ENCODE measurements around the gene VWA8. TPM values are rescaled to one million over a fixed set of nuclear protein-coding genes. Genes with fewer than 3 reads are reported as not detected.

VWA8 gene
- total and polyA plus RNA-seq, 2 of the 13 experiments (the other 11 are each of a cell fraction or from before 2014, with no cell fraction given): 9.1 to 17.3 TPM

DNA sequence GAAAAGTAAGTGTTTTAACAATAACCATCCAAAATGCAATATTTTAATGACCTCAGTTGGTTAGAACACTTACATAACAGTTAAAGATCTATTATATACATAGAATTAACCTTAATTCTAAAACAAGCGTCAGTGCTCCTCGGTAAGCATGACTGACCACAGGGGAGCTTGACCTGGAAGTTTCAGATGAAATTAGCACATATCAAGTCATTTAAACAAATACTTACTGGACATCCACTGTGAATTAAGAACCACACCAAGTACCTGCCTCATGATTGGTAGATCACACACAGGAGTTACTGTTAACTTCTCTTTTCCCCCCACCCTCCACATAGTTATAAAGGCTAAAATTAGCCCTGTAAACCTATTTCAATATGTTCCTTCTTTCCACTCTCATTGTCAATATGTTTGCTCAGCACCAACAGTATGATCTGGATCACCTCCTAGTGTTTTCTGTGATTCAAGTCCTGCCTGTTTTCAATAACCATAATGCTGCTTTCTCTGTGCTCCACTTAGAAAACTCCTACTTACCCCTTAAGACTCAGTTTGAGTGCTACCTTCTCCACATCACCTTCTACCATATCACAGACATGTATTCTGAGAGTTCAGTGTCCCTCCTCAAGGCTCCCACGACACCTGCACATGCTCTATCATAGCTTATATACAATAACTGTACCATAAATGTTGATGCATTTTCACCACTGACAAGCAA, 209.0 kb downstream of the VWA8 start:
- 70% methylated on average over 3 of the region's 3 CpGs for WGBS (ENCODE audit: low lambda C conversion rate)
- H3K27me3 ChIP-seq (ENCODE audit: control insufficient read depth in 1 of 2, insufficient read depth in 2 of 2, low read length in 2 of 2): no peaks in the 10 kb centered on the region
- no peak overlapping the region for H3K27ac ChIP-seq (ENCODE audit: extremely low read length, insufficient read depth, low read length)
- no peaks in the 10 kb centered on the region for H3K4me1 ChIP-seq (ENCODE audit: insufficient read depth, low read length)
- TF ChIP-seq ZBTB46 (CRISPR knock-in tag; IDR thresholded peaks at IDR 0.05; ENCODE audit: borderline replicate concordance): no peak
- TF ChIP-seq PCBP1 (IDR thresholded peaks at IDR 0.05; ENCODE audit: borderline replicate concordance, low read depth, low read length): no peak
- TF ChIP-seq NR2C2 (CRISPR knock-in tag; IDR thresholded peaks at IDR 0.05; ENCODE audit: borderline replicate concordance): no peak
- TF ChIP-seq, protein P1, sequence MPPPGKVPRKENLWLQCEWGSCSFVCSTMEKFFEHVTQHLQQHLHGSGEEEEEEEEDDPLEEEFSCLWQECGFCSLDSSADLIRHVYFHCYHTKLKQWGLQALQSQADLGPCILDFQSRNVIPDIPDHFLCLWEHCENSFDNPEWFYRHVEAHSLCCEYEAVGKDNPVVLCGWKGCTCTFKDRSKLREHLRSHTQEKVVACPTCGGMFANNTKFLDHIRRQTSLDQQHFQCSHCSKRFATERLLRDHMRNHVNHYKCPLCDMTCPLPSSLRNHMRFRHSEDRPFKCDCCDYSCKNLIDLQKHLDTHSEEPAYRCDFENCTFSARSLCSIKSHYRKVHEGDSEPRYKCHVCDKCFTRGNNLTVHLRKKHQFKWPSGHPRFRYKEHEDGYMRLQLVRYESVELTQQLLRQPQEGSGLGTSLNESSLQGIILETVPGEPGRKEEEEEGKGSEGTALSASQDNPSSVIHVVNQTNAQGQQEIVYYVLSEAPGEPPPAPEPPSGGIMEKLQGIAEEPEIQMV (CRISPR knock-in tag; IDR thresholded peaks at IDR 0.05; ENCODE audit: low read depth): no peak
- TF ChIP-seq KMT2B (CRISPR knock-in tag; IDR thresholded peaks at IDR 0.05): no peak
- TF ChIP-seq HHEX (CRISPR knock-in tag; IDR thresholded peaks at IDR 0.05): no peak
- TF ChIP-seq IKZF1 (IDR thresholded peaks at IDR 0.05): no peak
- H3K9me3 ChIP-seq (ENCODE audit: low read length): no peaks in the 10 kb centered on the region
- CTCF ChIA-PET (ENCODE audit: low intra/inter-chr PET ratio, low total read pairs): no interaction called here
- H3K4me2 ChIP-seq (ENCODE audit: low read depth, low read length): no peak overlapping the region
- no peaks in the 10 kb centered on the region for H4K20me1 ChIP-seq (ENCODE audit: insufficient read depth, low read length)
- no peak for DNase-seq (ENCODE audit: low spot score)
- intact Hi-C loops (cut with micrococcal nuclease; ENCODE audit: unreplicated experiment): no loop called here
- no peak overlapping the region for H2AFZ ChIP-seq (ENCODE audit: low read length)
- no peak for ATAC-seq
- POLR2A ChIA-PET: no interaction called here
- in situ Hi-C loops (cut with HindIII; ENCODE audit: extremely low pct_ligation_motif_present, low pct_unique_long_range_greater_than_20kb): no loop called here
- no TSS peak for BruUV-seq (replicated peaks)
- no peak overlapping the region for H3K4me3 ChIP-seq (replicated peaks in 1 of 3; ENCODE audit: insufficient read depth in 1 of 3, low read depth in 2 of 3, low read length in 3 of 3)
- H3K9ac ChIP-seq (ENCODE audit: insufficient read depth, low read depth, low read length): no peak overlapping the region
- H3K79me2 ChIP-seq (ENCODE audit: insufficient read depth, low read length): no peaks in the 10 kb centered on the region
- no peaks in the 10 kb centered on the region for H3K36me3 ChIP-seq (replicated peaks in 1 of 2; ENCODE audit: control insufficient read depth in 1 of 2, insufficient read depth in 2 of 2, low read length in 2 of 2)
- no peak for FAIRE-seq
